HEK293 (cell line): ENCODE results near the gene SPAAR.
A peak's percentile ranks its signal among the peaks of the same experiment; 100 is the strongest.

Source experiments
- FEZF1 ChIP-seq: fragments of 450-650 bp; formaldehyde crosslinking; IDR thresholded peaks from 2 replicates; pipeline ENCODE4 v1.5.1; 2016; ENCODE audit warnings: missing biosample characterization, missing genetic modification characterization
- GFI1B ChIP-seq: fragments of 450-650 bp; formaldehyde crosslinking; IDR thresholded peaks from 2 replicates; pipeline ENCODE4 v1.5.1; 2016; ENCODE audit warnings: missing biosample characterization, missing genetic modification characterization
- HOXA7 ChIP-seq: sonication (generic); formaldehyde crosslinking; IDR thresholded peaks from 2 replicates; pipeline ENCODE4 v1.8.1; 2022; ENCODE audit warnings: missing genetic modification reagents, borderline replicate concordance
- MEIS1 ChIP-seq: sonication (generic); formaldehyde crosslinking; IDR thresholded peaks from 2 replicates; pipeline ENCODE4 v1.8.1; 2022; ENCODE audit warnings: missing genetic modification reagents, mild to moderate bottlenecking, borderline replicate concordance
- REST ChIP-seq: fragments of 450-650 bp; formaldehyde crosslinking; IDR thresholded peaks from 2 replicates; pipeline ENCODE4 v1.5.1; 2016; ENCODE audit warnings: missing biosample characterization, missing genetic modification characterization
- SP2 ChIP-seq: fragments of 450-650 bp; formaldehyde crosslinking; IDR thresholded peaks from 2 replicates; pipeline ENCODE4 v1.5.1; 2016; ENCODE audit warnings: missing biosample characterization, missing genetic modification characterization
- ZBTB17 ChIP-seq: fragments of 450-650 bp; formaldehyde crosslinking; IDR thresholded peaks from 2 replicates; pipeline ENCODE4 v1.5.1; 2016; ENCODE audit warnings: missing biosample characterization, missing genetic modification characterization
- ZFP3 ChIP-seq: fragments of 450-650 bp; formaldehyde crosslinking; IDR thresholded peaks from 2 replicates; pipeline ENCODE4 v1.5.1; 2016; ENCODE audit warnings: low read depth, missing biosample characterization, missing genetic modification characterization
- ZNF146 ChIP-seq: fragments of 450-650 bp; formaldehyde crosslinking; IDR thresholded peaks from 2 replicates; pipeline ENCODE4 v1.5.1; 2016; ENCODE audit warnings: missing biosample characterization, missing genetic modification characterization
- ZNF175 ChIP-seq: fragments of 450-650 bp; formaldehyde crosslinking; IDR thresholded peaks from 2 replicates; pipeline ENCODE4 v1.5.1; 2016; ENCODE audit warnings: missing biosample characterization, missing genetic modification characterization
- ZNF18 ChIP-seq: fragments of 450-650 bp; formaldehyde crosslinking; IDR thresholded peaks from 2 replicates; pipeline ENCODE4 v1.5.1; 2016; ENCODE audit warnings: missing biosample characterization, missing genetic modification characterization
- ZNF26 ChIP-seq: fragments of 450-650 bp; formaldehyde crosslinking; IDR thresholded peaks from 2 replicates; pipeline ENCODE4 v1.5.1; 2016; ENCODE audit warnings: missing biosample characterization, missing genetic modification characterization
- ZNF292 ChIP-seq: fragments of 450-650 bp; formaldehyde crosslinking; IDR thresholded peaks from 2 replicates; pipeline ENCODE4 v1.5.1; 2016; ENCODE audit warnings: low read depth, missing biosample characterization, missing genetic modification characterization, borderline replicate concordance
- ZNF324 ChIP-seq: fragments of 450-650 bp; formaldehyde crosslinking; IDR thresholded peaks from 2 replicates; pipeline ENCODE4 v1.5.1; 2016; ENCODE audit warnings: missing biosample characterization, missing genetic modification characterization
- ZNF341 ChIP-seq: fragments of 450-650 bp; formaldehyde crosslinking; IDR thresholded peaks from 2 replicates; pipeline ENCODE4; 2016; ENCODE audit warnings: low read depth, missing biosample characterization, missing genetic modification characterization
- ZNF433 ChIP-seq: fragments of 450-650 bp; formaldehyde crosslinking; IDR thresholded peaks from 2 replicates; pipeline ENCODE4 v1.5.1; 2016; ENCODE audit warnings: missing biosample characterization, missing genetic modification characterization, low read depth
- ZNF48 ChIP-seq: fragments of 450-650 bp; formaldehyde crosslinking; IDR thresholded peaks from 2 replicates; pipeline ENCODE4 v1.5.1; 2016; ENCODE audit warnings: missing biosample characterization, missing genetic modification characterization
- ZNF558 ChIP-seq: fragments of 450-650 bp; formaldehyde crosslinking; IDR thresholded peaks from 2 replicates; pipeline ENCODE4 v1.5.1; 2016; ENCODE audit warnings: missing biosample characterization, missing genetic modification characterization
- ZNF610 ChIP-seq: fragments of 450-650 bp; formaldehyde crosslinking; IDR thresholded peaks from 2 replicates; pipeline ENCODE4 v1.5.1; 2016; ENCODE audit warnings: missing biosample characterization, missing genetic modification characterization, borderline replicate concordance
- ZNF658 ChIP-seq: fragments of 450-650 bp; formaldehyde crosslinking; IDR thresholded peaks from 2 replicates; pipeline ENCODE4; 2016; ENCODE audit warnings: missing biosample characterization, missing genetic modification characterization
- ZNF768 ChIP-seq: fragments of 450-650 bp; formaldehyde crosslinking; IDR thresholded peaks from 2 replicates; pipeline ENCODE4 v1.5.1; 2018; ENCODE audit warnings: missing biosample characterization, mild to moderate bottlenecking, missing genetic modification characterization
- ZNF837 ChIP-seq: fragments of 450-650 bp; formaldehyde crosslinking; IDR thresholded peaks from 2 replicates; pipeline ENCODE4 v1.5.1; 2016; ENCODE audit warnings: missing biosample characterization, missing genetic modification characterization
- ZNF843 ChIP-seq: fragments of 450-650 bp; formaldehyde crosslinking; IDR thresholded peaks from 2 replicates; pipeline ENCODE4 v1.5.1; 2016; ENCODE audit warnings: missing biosample characterization, missing genetic modification characterization
- ZSCAN30 ChIP-seq: fragments of 450-650 bp; IDR thresholded peaks from 2 replicates; pipeline ENCODE4 v1.5.1; 2018; ENCODE audit warnings: missing biosample characterization, mild to moderate bottlenecking, missing genetic modification characterization, moderate library complexity
- TF ChIP-seq, protein P1 (sequence below): fragments of 450-650 bp; formaldehyde crosslinking; IDR thresholded peaks from 2 replicates; pipeline ENCODE4; 2016; ENCODE audit warnings: missing biosample characterization, missing genetic modification characterization
- TF ChIP-seq, protein P2 (sequence below): fragments of 450-650 bp; formaldehyde crosslinking; IDR thresholded peaks from 2 replicates; pipeline ENCODE4 v1.5.1; 2016; ENCODE audit warnings: missing biosample characterization, missing genetic modification characterization
- TF ChIP-seq, protein P3 (sequence below): fragments of 450-650 bp; formaldehyde crosslinking; IDR thresholded peaks from 2 replicates; pipeline ENCODE4 v1.5.1; 2017; ENCODE audit warnings: missing biosample characterization, missing genetic modification characterization
- TF ChIP-seq, protein P4 (sequence below): fragments of 450-650 bp; formaldehyde crosslinking; IDR thresholded peaks from 2 replicates; pipeline ENCODE4 v1.5.1; 2017; ENCODE audit warnings: missing biosample characterization, missing genetic modification characterization

SPAAR gene

GRCh38 chr9:35907711-35908503 lies 1.4 kb upstream of the SPAAR start (continued):
- peak; percentile 92 for TF ChIP-seq ZNF18 (tag by site-specific recombination)
- TF ChIP-seq ZFP3 (tag by site-specific recombination), result no peak
- no peak for TF ChIP-seq FEZF1
- TF ChIP-seq ZNF843 (tag by site-specific recombination), result no peak
- TF ChIP-seq, protein P1, sequence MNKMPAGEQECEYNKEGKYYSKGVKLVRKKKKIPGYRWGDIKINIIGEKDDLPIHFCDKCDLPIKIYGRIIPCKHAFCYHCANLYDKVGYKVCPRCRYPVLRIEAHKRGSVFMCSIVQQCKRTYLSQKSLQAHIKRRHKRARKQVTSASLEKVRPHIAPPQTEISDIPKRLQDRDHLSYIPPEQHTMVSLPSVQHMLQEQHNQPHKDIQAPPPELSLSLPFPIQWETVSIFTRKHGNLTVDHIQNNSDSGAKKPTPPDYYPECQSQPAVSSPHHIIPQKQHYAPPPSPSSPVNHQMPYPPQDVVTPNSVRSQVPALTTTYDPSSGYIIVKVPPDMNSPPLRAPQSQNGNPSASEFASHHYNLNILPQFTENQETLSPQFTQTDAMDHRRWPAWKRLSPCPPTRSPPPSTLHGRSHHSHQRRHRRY (tag by site-specific recombination), result no peak
- TF ChIP-seq REST (tag by site-specific recombination), result no peak
- TF ChIP-seq SP2, result no peak
- no peak for TF ChIP-seq ZNF48 (tag by site-specific recombination)
- TF ChIP-seq, protein P2, sequence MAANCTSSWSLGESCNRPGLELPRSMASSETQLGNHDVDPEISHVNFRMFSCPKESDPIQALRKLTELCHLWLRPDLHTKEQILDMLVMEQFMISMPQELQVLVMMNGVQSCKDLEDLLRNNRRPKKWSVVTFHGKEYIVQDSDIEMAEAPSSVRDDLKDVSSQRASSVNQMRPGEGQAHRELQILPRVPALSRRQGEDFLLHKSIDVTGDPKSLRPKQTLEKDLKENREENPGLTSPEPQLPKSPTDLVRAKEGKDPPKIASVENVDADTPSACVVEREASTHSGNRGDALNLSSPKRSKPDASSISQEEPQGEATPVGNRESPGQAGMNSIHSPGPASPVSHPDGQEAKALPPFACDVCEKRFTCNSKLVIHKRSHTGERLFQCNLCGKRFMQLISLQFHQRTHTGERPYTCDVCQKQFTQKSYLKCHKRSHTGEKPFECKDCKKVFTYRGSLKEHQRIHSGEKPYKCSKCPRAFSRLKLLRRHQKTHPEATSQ (tag by site-specific recombination), result no peak
- no peak for TF ChIP-seq ZNF837 (tag by site-specific recombination)
- no peak for TF ChIP-seq MEIS1 (CRISPR knock-in tag)
- no peak for TF ChIP-seq ZNF658 (tag by site-specific recombination)
- no peak for TF ChIP-seq GFI1B (tag by site-specific recombination)
- peak; percentile 46; the same call in 1 of the 2 replicates for TF ChIP-seq ZBTB17
- TF ChIP-seq ZNF292 (tag by site-specific recombination), result no peak
- TF ChIP-seq ZSCAN30 (tag by site-specific recombination), result no peak
- TF ChIP-seq ZNF26 (tag by site-specific recombination), result no peak
- TF ChIP-seq ZNF324, result no peak
- TF ChIP-seq, protein P3, sequence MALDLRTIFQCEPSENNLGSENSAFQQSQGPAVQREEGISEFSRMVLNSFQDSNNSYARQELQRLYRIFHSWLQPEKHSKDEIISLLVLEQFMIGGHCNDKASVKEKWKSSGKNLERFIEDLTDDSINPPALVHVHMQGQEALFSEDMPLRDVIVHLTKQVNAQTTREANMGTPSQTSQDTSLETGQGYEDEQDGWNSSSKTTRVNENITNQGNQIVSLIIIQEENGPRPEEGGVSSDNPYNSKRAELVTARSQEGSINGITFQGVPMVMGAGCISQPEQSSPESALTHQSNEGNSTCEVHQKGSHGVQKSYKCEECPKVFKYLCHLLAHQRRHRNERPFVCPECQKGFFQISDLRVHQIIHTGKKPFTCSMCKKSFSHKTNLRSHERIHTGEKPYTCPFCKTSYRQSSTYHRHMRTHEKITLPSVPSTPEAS (tag by site-specific recombination), result no peak
- no peak for TF ChIP-seq ZNF146
- TF ChIP-seq ZNF558 (tag by site-specific recombination), result no peak
- no peak for TF ChIP-seq ZNF610 (tag by site-specific recombination)
- TF ChIP-seq ZNF433 (tag by site-specific recombination), result no peak
- TF ChIP-seq HOXA7 (CRISPR knock-in tag), result no peak
- TF ChIP-seq, protein P4, sequence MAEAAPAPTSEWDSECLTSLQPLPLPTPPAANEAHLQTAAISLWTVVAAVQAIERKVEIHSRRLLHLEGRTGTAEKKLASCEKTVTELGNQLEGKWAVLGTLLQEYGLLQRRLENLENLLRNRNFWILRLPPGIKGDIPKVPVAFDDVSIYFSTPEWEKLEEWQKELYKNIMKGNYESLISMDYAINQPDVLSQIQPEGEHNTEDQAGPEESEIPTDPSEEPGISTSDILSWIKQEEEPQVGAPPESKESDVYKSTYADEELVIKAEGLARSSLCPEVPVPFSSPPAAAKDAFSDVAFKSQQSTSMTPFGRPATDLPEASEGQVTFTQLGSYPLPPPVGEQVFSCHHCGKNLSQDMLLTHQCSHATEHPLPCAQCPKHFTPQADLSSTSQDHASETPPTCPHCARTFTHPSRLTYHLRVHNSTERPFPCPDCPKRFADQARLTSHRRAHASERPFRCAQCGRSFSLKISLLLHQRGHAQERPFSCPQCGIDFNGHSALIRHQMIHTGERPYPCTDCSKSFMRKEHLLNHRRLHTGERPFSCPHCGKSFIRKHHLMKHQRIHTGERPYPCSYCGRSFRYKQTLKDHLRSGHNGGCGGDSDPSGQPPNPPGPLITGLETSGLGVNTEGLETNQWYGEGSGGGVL (tag by site-specific recombination), result peak; percentile 98
- TF ChIP-seq ZNF768 (tag by site-specific recombination), result no peak
- no peak for TF ChIP-seq ZNF341
- no peak for TF ChIP-seq ZNF175 (tag by site-specific recombination)
